Gastrocnemius medialis (tissue), 4 donors: ENCODE data around the gene PHLDB2.

Experiments
- CTCF ChIP-seq, 5 experiments: fragments of 450-650 bp in 3 of 5; fragments of 200-600 bp in 2 of 5; sonication (generic) in 2 of 5; IDR thresholded peaks in 4 of 5; conservative IDR thresholded peaks in 1 of 5; 1 replicate in 4 of 5; 2 replicates in 1 of 5; pipeline ENCODE4 v1.5.1; 2016 to 2019; ENCODE audit warnings: antibody characterized with exemption in 5 of 5, mild to moderate bottlenecking in 3 of 5, moderate library complexity in 3 of 5
- POLR2A ChIP-seq, 2 donors: fragments of 450-650 bp; IDR thresholded peaks; one replicate each; pipeline ENCODE4 v1.6.1; 2017; ENCODE audit warnings: antibody characterized with exemption in 2 of 2, mild to moderate bottlenecking in 2 of 2, moderate library complexity in 2 of 2

- no peak for TF ChIP-seq CTCF (IDR thresholded peaks at IDR 0.05 in 4 of 5, conservative IDR thresholded peaks at IDR 0.05 in 1 of 5)
- TF ChIP-seq POLR2A (IDR thresholded peaks at IDR 0.05) = no peak
Observed at GRCh38 chr3:111882799-111883198, 23.7 kb downstream of the PHLDB2 start.
